Astrocyte (in vitro differentiated cells and primary cell): ENCODE data around the gene RFLNA.

ENCODE experiments used
- CTCF ChIP-seq: IDR thresholded peaks from 2 replicates; pipeline ENCODE4 v1.5.1; 2011; ENCODE audit warnings: low read depth, mild to moderate bottlenecking, inconsistent platforms, low read length, moderate library complexity; ENCODE audit not compliant: insufficient read depth
- EZH2 ChIP-seq: IDR thresholded peaks from 2 replicates; pipeline ENCODE4 v1.6.1; 2012; ENCODE audit warnings: mild to moderate bottlenecking, low read length, inconsistent platforms; ENCODE audit not compliant: insufficient read depth

- TF ChIP-seq CTCF = no peak
- TF ChIP-seq EZH2 = no peak
Observed at GRCh38 chr12:124321556-124322270, 26.8 kb downstream of the RFLNA start.
